H1 (cell line): ENCODE measurements around the gene PI16. TPM values are rescaled to one million over a fixed set of nuclear protein-coding genes. Genes with fewer than 3 reads are reported as not detected.

Source experiments
- CTCF ChIA-PET: fragments of 300-600 bp; sonication (Branson Sonifier 250); formaldehyde crosslinking; loops from one replicate; lab custom pipeline; 2021; ENCODE audit not compliant: partially characterized antibody; lab: Charles Lee
- POLR2A ChIA-PET: fragments of 300-600 bp; sonication (Branson Sonifier 250); formaldehyde crosslinking; loops from one replicate; lab custom pipeline; 2021; ENCODE audit warnings: inconsistent platforms; ENCODE audit not compliant: partially characterized antibody; lab: Charles Lee
- DNase-seq, 2 experiments: peaks; one replicate each; pipeline versions ENCODE4 v3.0.0 to v3.0.0-alpha.2; 2010 to 2022; ENCODE audit warnings: low spot score in 2 of 2, low read depth in 1 of 2, mixed read lengths in 1 of 2
- FAIRE-seq: peaks from 2 replicates; lab custom pipeline; 2011; peaks lifted over from hg19 to GRCh38; lab: Jason Lieb, UNC
- H2AFZ ChIP-seq: 2 replicates; pipeline ENCODE4 v1.8.1; 2012; ENCODE audit warnings: low read length, inconsistent platforms
- H2AK5ac ChIP-seq: 2 replicates; pipeline ENCODE4 v1.6.1; 2013; ENCODE audit warnings: low read depth, low read length
- H2BK120ac ChIP-seq: replicated peaks from 2 replicates; pipeline ENCODE3; 2013; ENCODE audit warnings: low read depth, low read length, inconsistent platforms
- H2BK12ac ChIP-seq: 2 replicates; pipeline ENCODE4 v1.6.1; 2013; ENCODE audit warnings: low read depth, low read length
- H2BK15ac ChIP-seq: 2 replicates; pipeline ENCODE4 v1.6.1; 2013; ENCODE audit warnings: low read length
- H2BK20ac ChIP-seq: 2 replicates; pipeline ENCODE4 v1.6.1; 2013; ENCODE audit warnings: low read length
- H2BK5ac ChIP-seq: 2 replicates; pipeline ENCODE4 v1.6.1; 2013; ENCODE audit warnings: low read depth, low read length
- H3K14ac ChIP-seq: 2 replicates; pipeline ENCODE4 v1.6.1; 2013; ENCODE audit warnings: inconsistent platforms; ENCODE audit not compliant: insufficient read length
- H3K18ac ChIP-seq: 2 replicates; pipeline ENCODE4 v1.6.1; 2013; ENCODE audit warnings: low read length; ENCODE audit errors: extremely low read depth
- H3K23ac ChIP-seq: 2 replicates; pipeline ENCODE4 v1.6.1; 2013; ENCODE audit warnings: inconsistent platforms; ENCODE audit not compliant: insufficient read length
- H3K23me2 ChIP-seq: 2 replicates; pipeline ENCODE4 v1.6.1; 2013; ENCODE audit warnings: low read depth, low read length
- H3K27ac ChIP-seq: 2 replicates; pipeline ENCODE4 v1.6.1; 2011; ENCODE audit warnings: low read depth, low read length, inconsistent platforms
- H3K27me3 ChIP-seq, 4 experiments: replicated peaks in 1 of 4; 1 replicate in 1 of 4; 2 replicates in 3 of 4; pipeline versions ENCODE4 v1.6.1 to v1.8.1; 2011 to 2013; ENCODE audit warnings: low read length in 3 of 4, mild to moderate bottlenecking in 3 of 4, inconsistent platforms in 2 of 4, mixed read lengths in 2 of 4, moderate library complexity in 1 of 4; ENCODE audit not compliant: control insufficient read depth in 3 of 4, insufficient read depth in 3 of 4; ENCODE audit errors: extremely low read depth in 1 of 4
- H3K36me3 ChIP-seq, 4 experiments: 2 replicates each; pipeline versions ENCODE4 v1.6.1 to v1.8.1; 2011 to 2013; ENCODE audit warnings: mild to moderate bottlenecking in 4 of 4, low read length in 3 of 4, moderate library complexity in 2 of 4, control low read depth in 1 of 4, inconsistent platforms in 1 of 4; ENCODE audit not compliant: insufficient read depth in 4 of 4, control insufficient read depth in 2 of 4
- H3K4ac ChIP-seq: replicated peaks from 2 replicates; pipeline ENCODE3; 2013; ENCODE audit warnings: low read length, low read depth, mixed read lengths, inconsistent platforms; ENCODE audit not compliant: insufficient read length
- H3K4me1 ChIP-seq, 4 experiments: replicated peaks in 1 of 4; 1 replicate in 1 of 4; 2 replicates in 3 of 4; pipeline versions ENCODE4 v1.6.1 to v1.8.1; 2011 to 2013; ENCODE audit warnings: low read length in 3 of 4, inconsistent platforms in 2 of 4, mixed read lengths in 1 of 4; ENCODE audit not compliant: insufficient read depth in 4 of 4, control insufficient read depth in 3 of 4
- H3K4me2 ChIP-seq, 2 experiments: 2 replicates each; pipeline versions ENCODE4 v1.6.1 to v1.8.1; 2011 to 2013; ENCODE audit warnings: low read depth in 2 of 2, low read length in 2 of 2, control low read depth in 1 of 2, inconsistent platforms in 1 of 2, mild to moderate bottlenecking in 1 of 2; ENCODE audit not compliant: insufficient read depth in 1 of 2
- H3K4me3 ChIP-seq, 4 experiments: fragments of 200-600, 300-600 bp in 1 of 4; sonication (generic), shearing (Covaris generic), sonication (Bioruptor Twin) in 1 of 4; 2 replicates each; pipeline versions ENCODE4 v1.5.1 to v1.8.1; 2011 to 2016; ENCODE audit warnings: low read length in 4 of 4, low read depth in 3 of 4, control low read depth in 2 of 4, inconsistent platforms in 2 of 4, mild to moderate bottlenecking in 2 of 4, mixed read lengths in 1 of 4, moderate library complexity in 1 of 4; ENCODE audit not compliant: insufficient read depth in 2 of 4; ENCODE audit errors: extremely low read depth in 1 of 4
- H3K56ac ChIP-seq: replicated peaks from 2 replicates; pipeline ENCODE3; 2013; ENCODE audit warnings: low read depth, mild to moderate bottlenecking, mixed read lengths, low read length, inconsistent platforms; ENCODE audit not compliant: insufficient read length
- H3K79me1 ChIP-seq: 2 replicates; pipeline ENCODE4 v1.6.1; 2013; ENCODE audit warnings: low read depth, low read length, control low read depth
- H3K79me2 ChIP-seq, 2 experiments: 2 replicates each; pipeline versions ENCODE4 v1.6.1 to v1.8.1; 2012 to 2013; ENCODE audit warnings: low read length in 2 of 2, mild to moderate bottlenecking in 2 of 2, inconsistent platforms in 1 of 2; ENCODE audit not compliant: insufficient read depth in 2 of 2, control insufficient read depth in 1 of 2
- H3K9ac ChIP-seq, 4 experiments: replicated peaks in 1 of 4; 1 replicate in 1 of 4; 2 replicates in 3 of 4; pipeline versions ENCODE4 v1.6.1 to v1.8.1; 2011 to 2013; ENCODE audit warnings: low read depth in 3 of 4, low read length in 3 of 4, control low read depth in 2 of 4, mild to moderate bottlenecking in 2 of 4, moderate library complexity in 2 of 4, inconsistent platforms in 1 of 4; ENCODE audit errors: extremely low read depth in 1 of 4
- H3K9me3 ChIP-seq, 2 experiments: 2 replicates each; pipeline versions ENCODE4 v1.6.1 to v1.8.1; 2012 to 2013; ENCODE audit warnings: mild to moderate bottlenecking in 2 of 2, moderate library complexity in 2 of 2, control low read depth in 1 of 2, inconsistent platforms in 1 of 2, low read depth in 1 of 2, low read length in 1 of 2, mixed read lengths in 1 of 2; ENCODE audit not compliant: insufficient read depth in 2 of 2
- H4K20me1 ChIP-seq, 2 experiments: replicated peaks in 1 of 2; 2 replicates each; pipeline versions ENCODE3 to v1.8.1; 2011 to 2013; ENCODE audit warnings: inconsistent platforms in 2 of 2, low read length in 2 of 2, mild to moderate bottlenecking in 1 of 2; ENCODE audit not compliant: insufficient read depth in 2 of 2, control insufficient read depth in 1 of 2
- H4K5ac ChIP-seq: 2 replicates; pipeline ENCODE4 v1.6.1; 2013; ENCODE audit warnings: low read length, low read depth, mixed read lengths, inconsistent platforms; ENCODE audit not compliant: insufficient read length
- H4K8ac ChIP-seq: 2 replicates; pipeline ENCODE4 v1.8.0; 2013; ENCODE audit warnings: mild to moderate bottlenecking, moderate library complexity, low read length, inconsistent platforms; ENCODE audit not compliant: insufficient read depth; ENCODE audit errors: extremely low read depth
- H4K91ac ChIP-seq: replicated peaks from 2 replicates; pipeline ENCODE3; 2013; ENCODE audit warnings: low read length, mixed read lengths, inconsistent platforms; ENCODE audit not compliant: insufficient read length
- CBX5 ChIP-seq: fragments of 300-800, 300-1000 bp; sonication (generic); IDR thresholded peaks from 2 replicates; pipeline ENCODE4 v1.7.1; 2016; ENCODE audit warnings: antibody characterized with exemption, low read length, low read depth
- CEBPB ChIP-seq: IDR thresholded peaks from 2 replicates; pipeline ENCODE4 v1.6.1; 2012; ENCODE audit warnings: low read depth, low read length
- CREB1 ChIP-seq: IDR thresholded peaks from 2 replicates; pipeline ENCODE4 v1.6.1; 2012; ENCODE audit warnings: inconsistent platforms
- EGR1 ChIP-seq: IDR thresholded peaks from 2 replicates; pipeline ENCODE4 v1.6.1; 2011; ENCODE audit warnings: low read depth, low read length, borderline replicate concordance
- POU5F1 ChIP-seq: IDR thresholded peaks from 2 replicates; pipeline ENCODE4 v1.6.1; 2011; ENCODE audit warnings: low read depth, mild to moderate bottlenecking, low read length, moderate library complexity
- RBBP5 ChIP-seq: IDR thresholded peaks from 2 replicates; pipeline ENCODE4 v1.7.1; 2012; ENCODE audit warnings: low read depth, mild to moderate bottlenecking, inconsistent platforms, low read length, moderate library complexity, borderline replicate concordance
- SIRT6 ChIP-seq: IDR thresholded peaks from one replicate; pipeline ENCODE4 v1.7.1; 2012; ENCODE audit warnings: low read length, inconsistent platforms
- SRF ChIP-seq: IDR thresholded peaks from 2 replicates; pipeline ENCODE4 v1.6.1; 2011; ENCODE audit warnings: mild to moderate bottlenecking, low read depth, low read length, moderate library complexity
- YY1 ChIP-seq: IDR thresholded peaks from 2 replicates; pipeline ENCODE4 v1.6.1; 2011; ENCODE audit warnings: low read depth, mild to moderate bottlenecking, low read length
- WGBS, 2 experiments: shearing (Covaris generic) in 1 of 2; methylation state at CpG; one replicate each; pipeline versions ENCODE4 v1.1.6 to v1.1.7; 2013 to 2015; ENCODE audit warnings: low lambda C conversion rate in 2 of 2, mixed read lengths in 2 of 2, inconsistent platforms in 1 of 2, low coverage in 1 of 2, missing lambda C conversion rate in 1 of 2; ENCODE audit not compliant: insufficient replicate concordance in 2 of 2, insufficient coverage in 1 of 2, insufficient read length in 1 of 2; ENCODE audit errors: extremely low coverage in 1 of 2, missing lambda C conversion rate in 1 of 2; 5-methylcytosine and 5-hydroxymethylcytosine counted together
- polyA plus RNA-seq, 7 experiments: library from polyadenylated mRNA; depleted of rRNA in 3 of 7; stranded (reverse) in 5 of 7; unstranded in 2 of 7; fragments of >200 nt in 5 of 7; fragments of 200-250 nt in 2 of 7; gene quantifications; 1 replicate in 5 of 7; 2 replicates in 1 of 7; 4 replicates in 1 of 7; pipeline versions ENCODE4 v1.2.1 to v1.2.3, GENCODE V29; 2011 to 2013; ENCODE audit warnings: missing spikeins in 2 of 7, mixed read lengths in 2 of 7
- total RNA-seq: library from RNA; stranded (reverse); fragmentation: NEBNext Ultra II Directional; extraction: Animal tissue kit (Norgen Biotek cat#: 25700); gene quantifications from 2 replicates; pipeline ENCODE4 v1.2.1, GENCODE V29; 2021
- TF ChIP-seq, protein P1 (sequence below), 3 experiments: IDR thresholded peaks; 1 replicate in 2 of 3; 2 replicates in 1 of 3; pipeline versions ENCODE4 v1.5.1 to v1.6.1; 2011; ENCODE audit warnings: low read length in 3 of 3, mild to moderate bottlenecking in 3 of 3, inconsistent platforms in 2 of 3, low read depth in 1 of 3, moderate library complexity in 1 of 3; ENCODE audit not compliant: insufficient read depth in 1 of 3; ENCODE audit errors: control extremely low read depth in 1 of 3

PI16 gene
- total and polyA plus RNA-seq, 2 of the 8 experiments (the other 6 are each of a cell fraction or from before 2014, with no cell fraction given) = 0.05 TPM; not detected in 1

DNA sequence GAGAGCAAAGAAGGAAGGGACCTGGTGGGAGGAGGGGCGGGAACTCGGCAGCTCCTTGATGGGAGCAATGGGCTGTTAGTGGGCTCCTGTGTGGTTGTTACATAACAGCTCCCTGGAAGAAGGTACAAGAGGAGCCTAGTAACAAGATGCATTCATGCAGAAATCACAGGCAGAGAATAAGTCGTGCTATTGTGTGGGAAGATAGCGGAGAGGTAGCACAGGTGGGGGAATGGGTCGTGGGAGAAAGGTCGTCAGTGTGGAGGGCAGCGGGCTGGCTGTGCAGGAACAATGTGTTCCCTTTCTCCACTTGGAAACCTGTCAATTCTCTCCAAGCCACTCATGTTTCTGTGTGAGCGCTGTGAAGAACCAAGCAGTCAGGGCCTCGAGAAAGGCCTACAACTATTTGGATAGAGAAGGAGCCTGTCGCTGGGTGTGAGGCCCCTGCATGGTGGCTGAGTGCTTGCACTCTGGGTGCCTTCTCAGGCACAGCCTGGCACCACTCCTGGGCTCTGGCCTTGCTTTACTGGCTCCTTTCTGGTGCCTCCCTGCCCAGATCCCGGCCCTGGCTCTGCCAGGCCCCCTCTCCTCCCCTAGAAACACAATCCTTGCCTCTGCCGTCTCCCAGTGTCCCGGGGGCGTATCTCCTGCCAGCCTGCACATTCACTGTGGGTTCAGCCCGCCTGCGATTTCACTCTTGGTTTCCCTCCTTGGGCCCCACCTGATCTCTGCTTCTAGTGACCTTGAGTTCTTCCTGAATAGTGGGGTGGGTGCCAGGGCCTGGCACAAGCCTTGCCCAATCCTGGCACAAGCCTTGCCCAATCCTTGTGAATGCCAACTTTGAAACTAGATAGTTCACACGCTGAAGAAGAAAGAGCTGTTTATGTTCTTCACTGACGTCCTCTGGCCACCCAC, 43.5 kb downstream of the PI16 start:
- H2AK5ac ChIP-seq = 0 out of 2 replicates have a peak overlapping the region, but pooled peaks have one; percentile 24
- H3K79me2 ChIP-seq = no peaks in the 10 kb centered on the region
- H4K8ac ChIP-seq = peak overlapping the region; percentile 41; the same call in 1 of the 2 replicates
- H3K14ac ChIP-seq = no peak overlapping the region
- H2AFZ ChIP-seq = peak overlapping the region; percentile 79; the same call in 1 of the 2 replicates
- DNase-seq (no peak), FAIRE-seq (no peak)
- peak overlapping the region; percentile 53 for H4K91ac ChIP-seq
- ChIA-PET POLR2A (interaction anchor here (1.7 to 1.8 kb wide), 2 partner anchors 12 to 14 kb away, joined by 4 to 6 read pairs; partner anchors contain the start of gene MTCH1), CTCF (interaction anchor here (1.1 to 4.8 kb wide), 5 partner anchors 17 to 231 kb away, joined by 3 to 33 read pairs (median 7); no protein-coding TSS in a partner anchor)
- no peaks in the 10 kb centered on the region for H3K9me3 ChIP-seq
- H4K5ac ChIP-seq = no peak overlapping the region
- H2BK12ac ChIP-seq = peak overlapping the region; percentile 39; the same call in 1 of the 2 replicates
- TF ChIP-seq CREB1 = no peak
- TF ChIP-seq, protein P1, sequence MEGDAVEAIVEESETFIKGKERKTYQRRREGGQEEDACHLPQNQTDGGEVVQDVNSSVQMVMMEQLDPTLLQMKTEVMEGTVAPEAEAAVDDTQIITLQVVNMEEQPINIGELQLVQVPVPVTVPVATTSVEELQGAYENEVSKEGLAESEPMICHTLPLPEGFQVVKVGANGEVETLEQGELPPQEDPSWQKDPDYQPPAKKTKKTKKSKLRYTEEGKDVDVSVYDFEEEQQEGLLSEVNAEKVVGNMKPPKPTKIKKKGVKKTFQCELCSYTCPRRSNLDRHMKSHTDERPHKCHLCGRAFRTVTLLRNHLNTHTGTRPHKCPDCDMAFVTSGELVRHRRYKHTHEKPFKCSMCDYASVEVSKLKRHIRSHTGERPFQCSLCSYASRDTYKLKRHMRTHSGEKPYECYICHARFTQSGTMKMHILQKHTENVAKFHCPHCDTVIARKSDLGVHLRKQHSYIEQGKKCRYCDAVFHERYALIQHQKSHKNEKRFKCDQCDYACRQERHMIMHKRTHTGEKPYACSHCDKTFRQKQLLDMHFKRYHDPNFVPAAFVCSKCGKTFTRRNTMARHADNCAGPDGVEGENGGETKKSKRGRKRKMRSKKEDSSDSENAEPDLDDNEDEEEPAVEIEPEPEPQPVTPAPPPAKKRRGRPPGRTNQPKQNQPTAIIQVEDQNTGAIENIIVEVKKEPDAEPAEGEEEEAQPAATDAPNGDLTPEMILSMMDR (IDR thresholded peaks at IDR 0.05; ENCODE audit: control extremely low read depth in 1 of 3, insufficient read depth in 1 of 3, low read depth in 1 of 3, low read length in 3 of 3) = no peak
- TF ChIP-seq SRF = no peak
- no peak for TF ChIP-seq POU5F1
- TF ChIP-seq YY1 = no peak
- no peak for TF ChIP-seq CEBPB
- TF ChIP-seq SIRT6 = no peak
- no peak for TF ChIP-seq EGR1
- no peak for TF ChIP-seq RBBP5
- no peak for TF ChIP-seq CBX5
- H2BK120ac ChIP-seq = no peak overlapping the region
- H3K27me3 ChIP-seq = no peaks in the 10 kb centered on the region
- H3K36me3 ChIP-seq = no peaks in the 10 kb centered on the region
- H3K4me2 ChIP-seq = no peak overlapping the region
- H3K4me3 ChIP-seq = no peak overlapping the region
- peaks cover 0 to 4% (median 2%) of the 10 kb centered on the region in 4 experiments; a peak in 4 of 7 replicates for H3K4me1 ChIP-seq
- H3K27ac ChIP-seq = no peak overlapping the region
- no peak overlapping the region for H2BK15ac ChIP-seq
- H3K18ac ChIP-seq = no peak overlapping the region
- no peak overlapping the region for H3K56ac ChIP-seq
- H4K20me1 ChIP-seq = no peaks in the 10 kb centered on the region
- H2BK20ac ChIP-seq = no peak overlapping the region; the same call in 1 of the 2 replicates
- H3K23ac ChIP-seq = no peak overlapping the region
- 81% methylated on average over 17 of the region's 18 CpGs; no CpG with 5 or more reads in 1 of the 2 experiments for WGBS, 2 experiments
- H2BK5ac ChIP-seq = no peak overlapping the region
- H3K4ac ChIP-seq = no peak overlapping the region
- H3K23me2 ChIP-seq = no peaks in the 10 kb centered on the region
- H3K79me1 ChIP-seq = no peaks in the 10 kb centered on the region
- H3K9ac ChIP-seq = no peak overlapping the region
